ENCODE results near the gene OR4M2. TPM values are rescaled to one million over a fixed set of nuclear protein-coding genes. Genes with fewer than 3 reads are reported as not detected.
"Not testable (repeated sequence)": the region's sequence is repeated elsewhere in the genome, so short reads cannot be mapped to it uniquely, and the experiment has no call there.

OR4M2 gene, protein sequence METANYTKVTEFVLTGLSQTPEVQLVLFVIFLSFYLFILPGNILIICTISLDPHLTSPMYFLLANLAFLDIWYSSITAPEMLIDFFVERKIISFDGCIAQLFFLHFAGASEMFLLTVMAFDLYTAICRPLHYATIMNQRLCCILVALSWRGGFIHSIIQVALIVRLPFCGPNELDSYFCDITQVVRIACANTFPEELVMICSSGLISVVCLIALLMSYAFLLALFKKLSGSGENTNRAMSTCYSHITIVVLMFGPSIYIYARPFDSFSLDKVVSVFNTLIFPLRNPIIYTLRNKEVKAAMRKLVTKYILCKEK
- total RNA-seq (ENCODE audit: unreplicated experiment): not detected
- long read RNA-seq: 0 reads

DNA sequence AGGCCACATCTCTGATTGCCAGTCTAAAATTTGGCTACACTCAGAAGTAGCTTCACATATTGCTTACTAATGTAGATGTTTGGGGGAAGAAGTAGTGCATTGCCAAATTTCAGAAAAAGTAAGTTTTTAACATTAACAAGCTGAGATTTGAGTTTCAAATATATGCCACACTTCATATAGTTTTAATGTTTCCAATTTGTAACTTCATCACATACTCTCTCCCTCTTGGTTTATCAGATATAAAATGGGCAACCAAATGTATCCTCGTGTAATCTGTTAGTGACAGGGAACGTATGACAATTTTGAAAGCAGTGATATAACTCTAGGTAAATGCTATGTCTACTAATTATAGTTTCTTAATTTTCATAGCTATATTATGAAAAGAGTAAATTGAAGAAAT is at the start of gene OR4M2:
Gene OR4M2, plus strand, starts transcription at position 301 of the 400 bp plus-strand sequence. Its CDS starts 98 bp downstream, at position 399.
- not testable (repeated sequence) for H3K27me3 Mint-ChIP-seq (ENCODE audit: unreplicated experiment); H3K4me1 Mint-ChIP-seq (ENCODE audit: low read depth, unreplicated experiment); DNase-seq; H3K9me3 Mint-ChIP-seq (ENCODE audit: unreplicated experiment); H3K27ac Mint-ChIP-seq (ENCODE audit: unreplicated experiment); H3K4me3 Mint-ChIP-seq (ENCODE audit: unreplicated experiment); H3K36me3 Mint-ChIP-seq (ENCODE audit: unreplicated experiment)

DNA sequence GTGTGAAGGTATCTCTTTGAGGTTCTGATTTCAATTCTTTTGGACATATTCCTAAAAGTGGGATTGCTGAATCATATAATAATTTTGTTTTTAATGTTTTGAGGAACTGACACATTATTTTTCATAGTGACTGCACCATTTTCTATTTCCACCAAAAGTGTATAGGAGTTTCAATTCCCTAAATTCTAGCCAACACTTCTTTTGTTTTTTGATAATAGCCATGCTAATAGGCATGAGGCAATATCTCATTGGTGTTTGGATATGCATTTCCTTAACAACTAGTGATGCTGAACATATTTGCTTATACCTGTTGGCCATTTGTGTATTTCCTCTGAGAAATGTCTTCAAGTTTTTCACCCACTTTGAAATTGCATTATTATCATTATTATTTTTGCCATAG is 11.1 kb upstream of the OR4M2 start:
- not testable (repeated sequence) for H3K27ac Mint-ChIP-seq (ENCODE audit: unreplicated experiment); H3K4me1 Mint-ChIP-seq (ENCODE audit: low read depth, unreplicated experiment); DNase-seq; H3K9me3 Mint-ChIP-seq (ENCODE audit: unreplicated experiment); H3K4me3 Mint-ChIP-seq (ENCODE audit: unreplicated experiment); H3K36me3 Mint-ChIP-seq (ENCODE audit: unreplicated experiment); H3K27me3 Mint-ChIP-seq (ENCODE audit: unreplicated experiment)

DNA sequence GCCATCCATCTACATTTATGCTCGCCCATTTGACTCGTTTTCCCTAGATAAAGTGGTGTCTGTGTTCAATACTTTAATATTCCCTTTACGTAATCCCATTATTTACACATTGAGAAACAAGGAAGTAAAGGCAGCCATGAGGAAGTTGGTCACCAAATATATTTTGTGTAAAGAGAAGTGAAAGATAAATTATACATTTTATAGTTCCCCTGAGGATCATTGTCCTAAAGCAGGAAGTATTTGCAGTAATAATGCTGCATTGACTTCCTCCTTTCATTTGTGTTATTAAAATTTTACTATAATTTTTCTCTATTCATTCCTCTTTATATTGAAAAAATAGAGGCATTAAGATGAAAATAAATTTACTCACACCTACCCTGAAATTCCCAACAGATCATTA is 1.1 kb downstream of the OR4M2 start:
- not testable (repeated sequence) for H3K9me3 Mint-ChIP-seq (ENCODE audit: unreplicated experiment); DNase-seq; H3K4me1 Mint-ChIP-seq (ENCODE audit: low read depth, unreplicated experiment); H3K27ac Mint-ChIP-seq (ENCODE audit: unreplicated experiment); H3K4me3 Mint-ChIP-seq (ENCODE audit: unreplicated experiment); H3K36me3 Mint-ChIP-seq (ENCODE audit: unreplicated experiment); H3K27me3 Mint-ChIP-seq (ENCODE audit: unreplicated experiment)

DNA sequence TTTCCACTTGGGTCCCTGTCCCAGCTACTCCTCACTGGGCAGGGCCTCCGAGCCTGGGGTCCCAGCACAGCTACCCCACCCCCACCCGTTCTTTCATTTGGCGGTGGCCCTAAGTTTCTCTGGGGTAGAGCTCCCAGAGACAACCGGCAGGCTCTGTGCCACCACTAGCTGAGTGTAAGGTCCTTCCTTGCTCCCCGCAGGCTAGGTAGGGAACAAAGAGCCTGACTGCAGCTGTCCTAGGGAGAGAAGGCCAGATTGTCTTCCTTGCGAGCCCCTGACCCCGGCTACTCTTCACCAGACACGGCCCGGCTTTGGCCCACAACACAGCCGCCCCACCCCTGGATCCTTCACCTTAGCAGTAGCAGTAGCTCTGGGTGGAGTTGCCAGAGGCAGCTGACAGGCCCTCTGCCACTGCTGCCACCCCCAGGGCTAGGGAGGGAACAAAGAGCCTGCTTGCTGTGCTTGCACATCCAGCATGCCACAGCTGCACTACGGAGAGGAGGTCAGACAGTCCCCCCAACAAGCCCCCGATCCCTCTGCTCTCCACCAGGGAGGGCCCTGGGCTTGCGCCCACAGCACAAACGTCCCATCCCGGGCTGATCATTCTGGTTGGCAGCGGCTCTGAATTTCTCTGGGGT is 18.4 kb downstream of the OR4M2 start:
- not testable (repeated sequence) for H3K9me3 Mint-ChIP-seq (ENCODE audit: unreplicated experiment); H3K4me1 Mint-ChIP-seq (ENCODE audit: low read depth, unreplicated experiment); H3K36me3 Mint-ChIP-seq (ENCODE audit: unreplicated experiment); DNase-seq; H3K4me3 Mint-ChIP-seq (ENCODE audit: unreplicated experiment); H3K27ac Mint-ChIP-seq (ENCODE audit: unreplicated experiment); H3K27me3 Mint-ChIP-seq (ENCODE audit: unreplicated experiment)

DNA sequence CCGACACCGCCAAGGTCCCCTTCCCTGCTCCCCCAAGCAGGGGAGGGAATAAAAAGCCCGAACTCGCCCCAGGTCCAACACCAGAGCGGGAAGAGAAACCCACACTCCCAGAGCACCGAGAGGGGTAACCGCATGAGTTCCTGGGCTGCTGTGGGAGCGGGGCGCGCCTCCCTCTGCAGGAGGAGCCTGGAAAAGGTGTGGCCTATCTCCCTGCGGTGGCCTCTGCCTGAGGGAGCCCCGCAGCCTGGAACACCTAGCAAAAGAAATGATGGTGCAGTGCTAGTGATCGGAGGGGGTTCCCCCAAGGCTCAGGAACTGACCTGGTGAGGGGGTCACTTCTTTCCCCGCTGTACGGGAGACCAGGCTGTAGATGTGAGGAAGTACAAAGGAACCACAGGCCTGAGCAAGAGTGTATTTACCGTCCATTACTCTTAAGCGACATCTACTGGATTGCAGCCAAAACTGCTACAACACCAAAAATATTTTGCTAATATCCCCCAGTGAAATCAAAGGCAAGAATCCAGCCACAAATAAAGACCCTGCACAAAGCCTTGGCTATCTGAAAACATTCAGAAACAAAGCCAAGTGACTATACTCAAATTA is 19.1 kb downstream of the OR4M2 start:
- not testable (repeated sequence) for H3K27ac Mint-ChIP-seq (ENCODE audit: unreplicated experiment); H3K4me1 Mint-ChIP-seq (ENCODE audit: low read depth, unreplicated experiment); H3K4me3 Mint-ChIP-seq (ENCODE audit: unreplicated experiment); H3K9me3 Mint-ChIP-seq (ENCODE audit: unreplicated experiment); H3K27me3 Mint-ChIP-seq (ENCODE audit: unreplicated experiment); H3K36me3 Mint-ChIP-seq (ENCODE audit: unreplicated experiment); DNase-seq

DNA sequence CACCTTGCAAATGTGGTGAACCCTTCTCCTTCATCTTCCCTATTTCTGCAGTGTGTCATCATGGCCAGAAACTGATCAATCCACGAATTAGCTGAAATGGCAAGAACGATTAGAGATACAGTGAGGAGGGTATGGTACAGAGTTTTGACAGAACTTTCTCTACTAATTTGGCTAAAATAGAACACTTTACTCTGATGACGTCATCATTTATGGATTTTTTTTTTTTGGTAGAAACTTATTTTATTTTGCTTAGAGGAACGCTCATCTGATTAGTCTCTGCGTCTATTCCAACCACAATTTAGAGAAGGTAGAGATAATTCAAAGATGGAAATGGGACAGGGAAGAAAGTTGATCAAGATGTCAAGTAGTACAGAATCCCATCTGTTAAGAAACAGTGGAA is 41.7 kb downstream of the OR4M2 start:
- not testable (repeated sequence) for H3K36me3 Mint-ChIP-seq (ENCODE audit: unreplicated experiment); H3K9me3 Mint-ChIP-seq (ENCODE audit: unreplicated experiment); H3K4me1 Mint-ChIP-seq (ENCODE audit: low read depth, unreplicated experiment); DNase-seq; H3K27me3 Mint-ChIP-seq (ENCODE audit: unreplicated experiment); H3K27ac Mint-ChIP-seq (ENCODE audit: unreplicated experiment); H3K4me3 Mint-ChIP-seq (ENCODE audit: unreplicated experiment)

Other genes starting within 250 kb of the OR4M2 start
- not detected for gene POTEB, start 202.8 kb upstream of the OR4M2 start, total RNA-seq (ENCODE audit: unreplicated experiment)

Data from glutamatergic neuron (in vitro differentiated cells).